Ovary (tissue), 9 donors: ENCODE results near the gene MED26. TPM values are rescaled to one million over a fixed set of nuclear protein-coding genes. Genes with fewer than 3 reads are reported as not detected.
A peak's percentile ranks its signal among the peaks of the same experiment; 100 is the strongest.

Experiments used
- DNase-seq, 5 donors: peaks; one replicate each; pipeline ENCODE4 v3.0.0-alpha.2; 2019 to 2020
- H3K27ac ChIP-seq, 2 donors: fragments of 200-600 bp; one replicate each; pipeline versions ENCODE4 v1.5.1 to v1.8.0; 2019 to 2022
- H3K27me3 ChIP-seq: fragments of 200-600 bp; one replicate; pipeline ENCODE4 v1.8.0; 2022
- H3K36me3 ChIP-seq: fragments of 200-600 bp; sonication (generic); one replicate; pipeline ENCODE4 v1.5.1; 2019
- H3K4me1 ChIP-seq: one replicate; pipeline ENCODE4 v1.8.1; 2013; ENCODE audit warnings: mild to moderate bottlenecking, moderate library complexity; ENCODE audit not compliant: insufficient read depth
- H3K4me3 ChIP-seq: fragments of 200-600 bp; sonication (generic); one replicate; pipeline ENCODE4 v1.5.1; 2017
- H3K9me3 ChIP-seq, 2 donors: fragments of 200-600 bp in 1 of 2; sonication (generic) in 1 of 2; one replicate each; pipeline versions ENCODE4 v1.5.1 to v1.8.1; 2013 to 2019; ENCODE audit warnings: mild to moderate bottlenecking in 1 of 2, moderate library complexity in 1 of 2
- EP300 ChIP-seq: sonication (generic); formaldehyde crosslinking; IDR thresholded peaks from one replicate; pipeline ENCODE4 v1.6.1; 2017; ENCODE audit warnings: antibody characterized with exemption
- POLR2A ChIP-seq: fragments of 450-650 bp; IDR thresholded peaks from one replicate; pipeline ENCODE4 v1.6.1; 2017; ENCODE audit warnings: antibody characterized with exemption, mild to moderate bottlenecking, moderate library complexity
- WGBS, 3 donors: extraction: QIAGEN DNeasy Blood & Tissue Kit in 1 of 3; methylation state at CpG; one replicate each; pipeline versions ENCODE4 v1.1.5 to v1.1.7; 2013 to 2017; 5-methylcytosine and 5-hydroxymethylcytosine counted together
- intact Hi-C, 4 donors: fragments of 100-400 bp; cut with DNase I; formaldehyde crosslinking; loops; one replicate each; pipeline versions ENCODE4 v1.11.0 to v1.15.1; 2022 to 2023
- polyA plus RNA-seq, 2 donors: library from polyadenylated mRNA; stranded (reverse); fragments of 200-250 nt in 1 of 2; fragments of 350-450 nt in 1 of 2; fragmentation: Illumina TruSeq in 1 of 2; extraction: RNeasy Lipid Tissue Mini Kit (QIAGEN cat#74804) in 1 of 2; gene quantifications; one replicate each; pipeline ENCODE4 v1.2.3, GENCODE V29; 2013 to 2014
- total RNA-seq, 7 donors: library from RNA; depleted of rRNA in 2 of 7; stranded (reverse); fragments of >200 nt in 2 of 7; fragmentation: NEBNext Ultra II Directional in 3 of 7; extraction: Animal tissue kit (Norgen Biotek cat#: 25700) in 3 of 7; gene quantifications; one replicate each; pipeline versions ENCODE4 v1.1.0 to v1.2.4, GENCODE V29; 2016 to 2023
- TF ChIP-seq, protein P1 (sequence below), 3 donors: fragments of 450-650 bp in 2 of 3; fragments of 200-600 bp in 1 of 3; IDR thresholded peaks; one replicate each; pipeline versions ENCODE4 v1.5.1 to v1.8.0; 2016 to 2022; ENCODE audit warnings: antibody characterized with exemption in 3 of 3, mild to moderate bottlenecking in 1 of 3
- donor health status: DM: no; HTN: no; CAD: no; lungs with moderate emphysema.
- donor health status: DM: no; HTN: no; CAD: no.
- donor health status: Bipolar disorder and iron deficiency.
- donor health status: DM: yes; HTN: yes; CAD: no.
- donor health status: DM: no; HTN: no; CAD: no.
- donor health status: DM: yes; HTN: yes; CAD: no.

The MED26 gene
- total and polyA plus RNA-seq, 9 donors: 3.0 to 13.2 (median 10.8) TPM

DNA sequence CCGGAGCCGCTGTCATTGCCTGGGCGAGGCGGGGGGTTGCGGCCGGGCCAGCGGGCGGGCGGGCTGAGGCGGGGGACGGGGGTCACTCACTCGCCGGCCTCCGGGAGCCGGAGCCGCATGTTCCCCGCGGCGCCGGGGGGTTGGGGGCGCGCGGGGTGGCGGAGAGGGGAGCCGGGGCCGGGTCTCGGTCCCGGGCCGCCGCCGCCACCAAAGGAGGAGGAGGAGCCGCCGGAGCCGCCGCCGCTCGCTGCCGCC is 149 bp downstream of the MED26 start:
- intact Hi-C loops: loop anchor here in 2 of 4 donors (5.0 kb wide), 2 partner anchors 51 to 56 kb away; partner anchors contain the start of gene SLC35E1 (in 1 of the 2)

DNA sequence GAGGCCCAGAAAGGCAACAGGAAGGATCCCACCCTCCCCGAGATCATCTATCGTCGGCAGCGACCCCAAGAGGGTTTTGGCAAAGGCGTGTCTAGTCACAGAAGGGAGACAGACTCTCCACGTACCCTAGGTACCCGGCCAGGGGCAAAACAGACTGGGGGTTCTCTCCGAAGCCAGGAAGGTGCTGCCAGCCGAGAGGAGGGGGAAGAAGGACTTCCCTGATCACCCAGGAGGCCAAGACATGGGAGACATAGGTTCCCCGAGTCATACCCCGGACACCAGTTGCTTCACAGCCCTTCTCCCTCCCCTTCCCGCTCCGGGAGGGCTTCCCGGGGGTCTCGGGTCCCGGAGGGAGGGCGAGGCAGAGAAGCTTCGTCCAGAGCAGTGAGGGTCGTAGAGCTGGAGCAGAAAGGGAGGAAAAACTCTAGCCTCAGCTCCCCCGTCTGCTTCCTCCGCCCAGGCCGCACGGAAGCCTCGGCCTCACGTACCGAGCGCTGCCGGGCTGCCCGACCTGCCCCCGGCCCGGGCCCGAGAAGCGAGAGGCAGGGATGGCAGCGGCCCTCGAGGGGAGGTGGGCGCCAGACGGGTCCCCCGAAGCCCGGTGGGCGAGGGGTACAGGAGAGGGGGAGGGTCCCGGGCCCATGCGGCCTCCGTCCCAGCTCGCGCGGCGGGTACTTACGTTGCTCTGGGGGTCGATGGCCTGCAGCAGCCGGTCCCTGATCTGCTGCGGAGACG is 644 bp downstream of the MED26 start:
- intact Hi-C loops: loop anchor here in 2 of 4 donors (5.0 kb wide), 2 partner anchors 50 to 55 kb away; partner anchors contain the start of gene SLC35E1 (in 1 of the 2)
- H3K9me3 ChIP-seq: no peaks in the 10 kb centered on the region
- peak overlapping the region; percentile 62 to 75 for H3K27ac ChIP-seq
- H3K36me3 ChIP-seq: no peaks in the 10 kb centered on the region
- 0 to 1% (median 0%) methylated on average over 20 to 52 of the region's 52 CpGs for WGBS, 3 donors
- no peaks in the 10 kb centered on the region for H3K27me3 ChIP-seq
- DNase-seq: peak; percentile 19 to 66 (median 48)
- H3K4me1 ChIP-seq: peaks cover 8% of the 10 kb centered on the region
- peak overlapping the region; percentile 98 for H3K4me3 ChIP-seq
- TF ChIP-seq, protein P1, sequence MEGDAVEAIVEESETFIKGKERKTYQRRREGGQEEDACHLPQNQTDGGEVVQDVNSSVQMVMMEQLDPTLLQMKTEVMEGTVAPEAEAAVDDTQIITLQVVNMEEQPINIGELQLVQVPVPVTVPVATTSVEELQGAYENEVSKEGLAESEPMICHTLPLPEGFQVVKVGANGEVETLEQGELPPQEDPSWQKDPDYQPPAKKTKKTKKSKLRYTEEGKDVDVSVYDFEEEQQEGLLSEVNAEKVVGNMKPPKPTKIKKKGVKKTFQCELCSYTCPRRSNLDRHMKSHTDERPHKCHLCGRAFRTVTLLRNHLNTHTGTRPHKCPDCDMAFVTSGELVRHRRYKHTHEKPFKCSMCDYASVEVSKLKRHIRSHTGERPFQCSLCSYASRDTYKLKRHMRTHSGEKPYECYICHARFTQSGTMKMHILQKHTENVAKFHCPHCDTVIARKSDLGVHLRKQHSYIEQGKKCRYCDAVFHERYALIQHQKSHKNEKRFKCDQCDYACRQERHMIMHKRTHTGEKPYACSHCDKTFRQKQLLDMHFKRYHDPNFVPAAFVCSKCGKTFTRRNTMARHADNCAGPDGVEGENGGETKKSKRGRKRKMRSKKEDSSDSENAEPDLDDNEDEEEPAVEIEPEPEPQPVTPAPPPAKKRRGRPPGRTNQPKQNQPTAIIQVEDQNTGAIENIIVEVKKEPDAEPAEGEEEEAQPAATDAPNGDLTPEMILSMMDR (IDR thresholded peaks at IDR 0.05): no peak
- no peak for TF ChIP-seq EP300
- TF ChIP-seq POLR2A: no peak

More for the DNA sequence above, 149 bp downstream of the MED26 start:
- H3K9me3 ChIP-seq: no peaks in the 10 kb centered on the region
- DNase-seq: no peak
- TF ChIP-seq EP300 (no peak), POLR2A (peak; percentile 65)
- TF ChIP-seq, protein P1 (IDR thresholded peaks at IDR 0.05): no peak
- peak overlapping the region; percentile 98 for H3K4me3 ChIP-seq
- H3K27ac ChIP-seq: peak overlapping the region; percentile 62 to 75
- H3K27me3 ChIP-seq: no peaks in the 10 kb centered on the region
- 0 to 1% (median 1%) methylated on average over 26 to 38 of the region's 38 CpGs for WGBS, 3 donors
- H3K4me1 ChIP-seq: peaks cover 8% of the 10 kb centered on the region
- no peaks in the 10 kb centered on the region for H3K36me3 ChIP-seq

DNA sequence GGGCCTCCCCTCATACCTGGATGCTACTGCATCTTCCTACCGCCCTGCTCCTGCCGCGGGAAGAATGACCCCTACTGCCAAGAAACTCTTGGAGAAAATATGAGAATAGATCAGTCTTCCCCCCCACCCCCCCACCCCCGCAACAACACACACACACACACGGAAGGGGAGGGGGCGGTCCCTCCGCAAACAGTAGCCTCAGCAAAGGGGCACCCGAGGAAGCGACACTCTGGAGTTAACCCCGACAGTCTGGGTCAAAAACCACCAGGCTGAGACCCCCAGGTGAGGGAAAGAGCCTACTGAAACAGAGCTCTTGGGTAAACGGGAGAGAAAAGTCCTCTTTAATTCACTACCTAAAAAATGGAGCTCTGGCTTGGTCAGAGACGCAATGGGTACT is 1.2 kb downstream of the MED26 start:
- no peaks in the 10 kb centered on the region for H3K9me3 ChIP-seq
- intact Hi-C loops: loop anchor here in 2 of 4 donors (5.0 kb wide), 2 partner anchors 49 to 54 kb away; partner anchors contain the start of gene SLC35E1 (in 1 of the 2)
- 1 to 4% (median 3%) methylated on average over 11 to 12 of the region's 12 CpGs for WGBS, 3 donors
- peak overlapping the region; percentile 98 for H3K4me3 ChIP-seq
- no peaks in the 10 kb centered on the region for H3K36me3 ChIP-seq
- H3K27me3 ChIP-seq: no peaks in the 10 kb centered on the region
- H3K4me1 ChIP-seq: peaks cover 8% of the 10 kb centered on the region
- DNase-seq: peak in 1 of 5 donors; percentile 33
- no peak overlapping the region for H3K27ac ChIP-seq
- TF ChIP-seq, protein P1 (IDR thresholded peaks at IDR 0.05): no peak
- TF ChIP-seq EP300 (no peak), POLR2A (no peak)

DNA sequence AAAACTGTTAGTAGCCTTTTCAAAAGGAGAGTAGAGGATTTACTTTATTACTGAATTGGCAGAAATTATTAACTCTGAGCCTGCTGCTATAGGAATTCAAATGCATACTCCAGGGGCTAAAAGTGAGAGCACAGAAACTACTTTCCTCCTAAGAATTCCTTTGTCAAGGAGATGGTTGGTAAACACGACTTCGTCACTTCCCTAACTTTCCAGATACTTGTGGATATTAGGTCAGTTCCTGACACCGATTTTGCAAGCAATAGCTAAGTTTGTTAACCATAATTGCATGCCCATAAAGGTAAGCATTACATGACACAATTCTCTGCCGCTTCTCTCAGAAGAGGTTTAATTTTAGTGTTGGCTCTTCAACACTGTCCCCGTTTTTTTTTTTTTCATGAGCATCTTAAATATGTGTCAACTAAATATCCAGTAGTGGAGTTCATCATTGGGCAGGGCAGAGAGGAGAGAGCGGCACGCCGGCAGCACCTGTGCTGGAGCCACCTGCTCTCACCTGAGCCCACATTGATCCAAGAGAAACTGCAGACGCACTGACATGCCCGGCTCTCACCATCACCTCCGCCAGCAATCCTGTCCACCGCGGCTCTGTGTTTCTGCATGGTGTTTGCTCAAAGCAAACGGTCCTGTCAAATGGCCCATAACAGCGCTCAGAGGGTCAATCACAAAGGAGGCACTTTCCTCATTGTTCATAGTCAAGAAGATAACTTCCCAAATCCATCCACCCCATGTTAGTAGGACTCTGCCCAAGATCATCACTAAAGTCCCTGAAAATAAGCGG is 2.6 kb downstream of the MED26 start:
- H3K27ac ChIP-seq: no peak overlapping the region
- H3K9me3 ChIP-seq: no peaks in the 10 kb centered on the region
- no peaks in the 10 kb centered on the region for H3K27me3 ChIP-seq
- H3K4me1 ChIP-seq: peaks cover 8% of the 10 kb centered on the region
- no peaks in the 10 kb centered on the region for H3K36me3 ChIP-seq
- intact Hi-C loops: loop anchor here in 2 of 4 donors (5.0 kb wide), 2 partner anchors 48 to 53 kb away; partner anchors contain the start of gene SLC35E1 (in 1 of the 2)
- no peak for DNase-seq
- H3K4me3 ChIP-seq: no peak overlapping the region
- 76 to 83% (median 77%) methylated on average over 16 of the region's 16 CpGs for WGBS, 3 donors
- TF ChIP-seq POLR2A: no peak
- TF ChIP-seq EP300: no peak
- TF ChIP-seq, protein P1 (IDR thresholded peaks at IDR 0.05): no peak
